Keratinocyte (primary cell): ENCODE measurements around the gene MED29. TPM values are rescaled to one million over a fixed set of nuclear protein-coding genes. Genes with fewer than 3 reads are reported as not detected.

Experiments used
- DNase-seq: peaks from one replicate; pipeline ENCODE4 v3.0.0-alpha.2; 2011; ENCODE audit warnings: low read depth, missing footprints, low spot score
- FAIRE-seq: peaks from 2 replicates; lab custom pipeline; 2011; peaks lifted over from hg19 to GRCh38; lab: Jason Lieb, UNC
- H2AFZ ChIP-seq: 2 replicates; pipeline ENCODE4 v1.6.0; 2012; ENCODE audit warnings: low read length, control low read depth, inconsistent platforms; ENCODE audit not compliant: control insufficient read depth
- H3K27ac ChIP-seq: 2 replicates; pipeline ENCODE4 v1.5.1; 2011; ENCODE audit warnings: low read length; ENCODE audit not compliant: control insufficient read depth, insufficient read depth
- H3K27me3 ChIP-seq: 3 replicates; pipeline ENCODE4 v1.6.0; 2011; ENCODE audit warnings: low read length; ENCODE audit not compliant: control insufficient read depth, insufficient read depth; ENCODE audit errors: extremely low read depth
- H3K36me3 ChIP-seq, 2 experiments: 2 replicates in 1 of 2; 3 replicates in 1 of 2; pipeline ENCODE4 v1.5.1; 2011; ENCODE audit warnings: low read length in 2 of 2, mild to moderate bottlenecking in 1 of 2; ENCODE audit not compliant: control insufficient read depth in 2 of 2, insufficient read depth in 2 of 2; ENCODE audit errors: extremely low read depth in 1 of 2
- H3K4me1 ChIP-seq: 3 replicates; pipeline ENCODE4 v1.5.1; 2011; ENCODE audit warnings: low read length; ENCODE audit not compliant: control insufficient read depth, insufficient read depth; ENCODE audit errors: extremely low read depth
- H3K4me2 ChIP-seq: 3 replicates; pipeline ENCODE4 v1.6.0; 2011; ENCODE audit warnings: low read depth, low read length; ENCODE audit not compliant: control insufficient read depth, insufficient read depth; ENCODE audit errors: extremely low read depth
- H3K4me3 ChIP-seq, 3 experiments: fragments of 200-600 bp in 1 of 3; sonication (generic) in 1 of 3; 2 replicates in 2 of 3; 3 replicates in 1 of 3; pipeline ENCODE4 v1.5.1; 2011 to 2016; ENCODE audit warnings: low read length in 3 of 3, mild to moderate bottlenecking in 3 of 3, control low read depth in 2 of 3, inconsistent platforms in 1 of 3, low read depth in 1 of 3, mixed read lengths in 1 of 3, mixed run types in 1 of 3, moderate library complexity in 1 of 3; ENCODE audit not compliant: control insufficient read depth in 2 of 3, insufficient read depth in 2 of 3; ENCODE audit errors: extremely low read depth in 1 of 3
- H3K79me2 ChIP-seq: 2 replicates; pipeline ENCODE4 v1.6.0; 2012; ENCODE audit warnings: low read length; ENCODE audit not compliant: control insufficient read depth, insufficient read depth
- H3K9ac ChIP-seq: 3 replicates; pipeline ENCODE4 v1.6.0; 2011; ENCODE audit warnings: low read length; ENCODE audit not compliant: control insufficient read depth, insufficient read depth; ENCODE audit errors: extremely low read depth
- H3K9me1 ChIP-seq: 3 replicates; pipeline ENCODE4 v1.6.0; 2011; ENCODE audit warnings: low read length; ENCODE audit not compliant: control insufficient read depth, insufficient read depth; ENCODE audit errors: extremely low read depth
- H3K9me3 ChIP-seq: 2 replicates; pipeline ENCODE4 v1.5.1; 2012; ENCODE audit warnings: low read depth, low read length; ENCODE audit not compliant: control insufficient read depth
- H4K20me1 ChIP-seq: 3 replicates; pipeline ENCODE4 v1.6.0; 2011; ENCODE audit warnings: low read length; ENCODE audit not compliant: control insufficient read depth, insufficient read depth; ENCODE audit errors: extremely low read depth
- CTCF ChIP-seq, 3 experiments: IDR thresholded peaks in 1 of 3; conservative IDR thresholded peaks in 1 of 3; optimal IDR thresholded peaks in 1 of 3; 2 replicates in 2 of 3; 3 replicates in 1 of 3; pipeline versions ENCODE3 to v1.5.1; 2011; ENCODE audit warnings: low read length in 3 of 3, mild to moderate bottlenecking in 3 of 3, moderate library complexity in 2 of 3, control low read depth in 1 of 3, inconsistent platforms in 1 of 3; ENCODE audit not compliant: insufficient read depth in 2 of 3; ENCODE audit errors: extremely low read depth in 1 of 3
- EZH2 ChIP-seq: IDR thresholded peaks from one replicate; pipeline ENCODE4 v1.6.1; 2012; ENCODE audit warnings: inconsistent platforms, mild to moderate bottlenecking, low read length, moderate library complexity
- dilution Hi-C: fragments of 300-500 bp; cut with MboI; formaldehyde crosslinking; loops from one replicate; pipeline ENCODE4 v1.7.0; 2020; ENCODE audit warnings: low sequenced_read_pairs; ENCODE audit not compliant: extremely low pct_ligation_motif_present
- polyA plus RNA-seq, 5 experiments: library from polyadenylated mRNA; depleted of rRNA in 3 of 5; stranded (reverse) in 3 of 5; stranded (forward) in 1 of 5; unstranded in 1 of 5; fragments of >200 nt; gene quantifications; 1 replicate in 1 of 5; 2 replicates in 3 of 5; 3 replicates in 1 of 5; pipeline versions ENCODE4 v1.2.1 to v1.2.3, GENCODE V29; 2011 to 2012; ENCODE audit warnings: missing spikeins in 2 of 5, low read depth in 1 of 5, low replicate concordance in 1 of 5

The MED29 gene
- polyA plus RNA-seq, 1 donor (not counting 4 experiments of a cell fraction or from before 2014, with no cell fraction given), result 14.7 TPM

- peaks cover 38% of the 10 kb centered on the region for H3K4me1 ChIP-seq
- no peak overlapping the region for H2AFZ ChIP-seq
These were observed 12.4 kb downstream of the MED29 start for GRCh38 chr19:39403331-39404312.

GRCh38 chr19:39405261-39405957, 14.2 kb downstream of the MED29 start:
- Histone ChIP-seq H3K36me3 (peaks cover 6 to 14% of the 10 kb centered on the region in 2 experiments), H3K27me3 (no peaks in the 10 kb centered on the region), H2AFZ (no peak overlapping the region), H3K27ac (peak overlapping the region; percentile 83), H3K9me1 (no peaks in the 10 kb centered on the region), H3K4me3 (no peak overlapping the region), H3K9ac (peak overlapping the region; percentile 93), H3K9me3 (no peaks in the 10 kb centered on the region), H3K4me2 (no peak overlapping the region), H3K4me1 (peaks cover 36% of the 10 kb centered on the region), H3K79me2 (peaks cover 23% of the 10 kb centered on the region), H4K20me1 (peaks cover 4% of the 10 kb centered on the region)
- no peak for TF ChIP-seq EZH2
- TF ChIP-seq CTCF (optimal IDR thresholded peaks at IDR 0.05 in 1 of 3, IDR thresholded peaks at IDR 0.05 in 1 of 3, conservative IDR thresholded peaks at IDR 0.05 in 1 of 3; ENCODE audit: extremely low read depth in 1 of 3, insufficient read depth in 2 of 3, low read length in 3 of 3), result no peak
- dilution Hi-C loops, result no loop called here
- DNase-seq (no peak), FAIRE-seq (no peak)

More at GRCh38 chr19:39403331-39404312, 12.4 kb downstream of the MED29 start:
- Histone ChIP-seq H3K9ac (peak overlapping the region; percentile 92), H3K4me2 (peak overlapping the region; percentile 86), H3K79me2 (peaks cover 20% of the 10 kb centered on the region), H3K36me3 (peaks cover 6 to 13% of the 10 kb centered on the region in 2 experiments), H4K20me1 (peaks cover 4% of the 10 kb centered on the region), H3K9me1 (no peaks in the 10 kb centered on the region), H3K9me3 (no peaks in the 10 kb centered on the region), H3K27ac (peak overlapping the region; percentile 98), H3K27me3 (no peaks in the 10 kb centered on the region), H3K4me3 (peak overlapping the region; percentile 35 to 63 (median 63))
- no peak for FAIRE-seq
- DNase-seq, result no peak
- no peak for TF ChIP-seq EZH2
- no peak for TF ChIP-seq CTCF (optimal IDR thresholded peaks at IDR 0.05 in 1 of 3, IDR thresholded peaks at IDR 0.05 in 1 of 3, conservative IDR thresholded peaks at IDR 0.05 in 1 of 3; ENCODE audit: extremely low read depth in 1 of 3, insufficient read depth in 2 of 3, low read length in 3 of 3)
- dilution Hi-C loops, result no loop called here
